ENCODE measurements around the gene CHRNA3. TPM values are rescaled to one million over a fixed set of nuclear protein-coding genes. Genes with fewer than 3 reads are reported as not detected.

CHRNA3 gene
- total and polyA plus RNA-seq, 2 experiments from 2014 or later: 1.7 to 2.3 TPM

GRCh38 chr15:78551902-78552301 is 68.9 kb downstream of the CHRNA3 start:
- Histone ChIP-seq H3K4me3 (no peak overlapping the region), H3K4me2 (no peak overlapping the region), H3K79me2 (no peaks in the 10 kb centered on the region), H3K9me3 (ENCODE audit: low read depth) (no peaks in the 10 kb centered on the region), H3K36me3 (replicated peaks; ENCODE audit: insufficient read depth, low read depth) (no peaks in the 10 kb centered on the region), H3K27ac (no peak overlapping the region), H3K27me3 (no peaks in the 10 kb centered on the region), H4K20me1 (ENCODE audit: insufficient read depth, poor library complexity, severe bottlenecking) (no peaks in the 10 kb centered on the region), H2AFZ (no peak overlapping the region), H3K9me2 (replicated peaks; ENCODE audit: insufficient read depth) (no peaks in the 10 kb centered on the region), H3K4me1 (ENCODE audit: insufficient read depth) (no peaks in the 10 kb centered on the region)
- DNase-seq (ENCODE audit: low spot score): no peak
- WGBS (ENCODE audit: low lambda C conversion rate, missing lambda C conversion rate): 84% methylated on average over 5 of the region's 5 CpGs
- TF ChIP-seq CTCF (IDR thresholded peaks at IDR 0.05; ENCODE audit: poor library complexity): no peak
- TF ChIP-seq EZH2 (IDR thresholded peaks at IDR 0.05; ENCODE audit: borderline replicate concordance): no peak
- no peak for TF ChIP-seq EZH2phosphoT487 (IDR thresholded peaks at IDR 0.05; ENCODE audit: low read depth, severe bottlenecking, unreplicated experiment)

GRCh38 chr15:78550815-78551214 is 70.0 kb downstream of the CHRNA3 start:
- no peaks in the 10 kb centered on the region for H3K27me3 ChIP-seq
- H4K20me1 ChIP-seq (ENCODE audit: insufficient read depth, poor library complexity, severe bottlenecking): no peaks in the 10 kb centered on the region
- H3K79me2 ChIP-seq: no peaks in the 10 kb centered on the region
- no peak overlapping the region for H3K27ac ChIP-seq
- no peaks in the 10 kb centered on the region for H3K9me3 ChIP-seq (ENCODE audit: low read depth)
- no peak overlapping the region for H3K4me3 ChIP-seq
- TF ChIP-seq CTCF (IDR thresholded peaks at IDR 0.05; ENCODE audit: poor library complexity): no peak
- no peak for TF ChIP-seq EZH2phosphoT487 (IDR thresholded peaks at IDR 0.05; ENCODE audit: low read depth, severe bottlenecking, unreplicated experiment)
- TF ChIP-seq EZH2 (IDR thresholded peaks at IDR 0.05; ENCODE audit: borderline replicate concordance): no peak
- DNase-seq (ENCODE audit: low spot score): no peak
- H3K4me1 ChIP-seq (ENCODE audit: insufficient read depth): no peaks in the 10 kb centered on the region
- 83% methylated on average over 3 of the region's 3 CpGs for WGBS (ENCODE audit: low lambda C conversion rate, missing lambda C conversion rate)
- no peaks in the 10 kb centered on the region for H3K36me3 ChIP-seq (replicated peaks; ENCODE audit: insufficient read depth, low read depth)
- no peak overlapping the region for H2AFZ ChIP-seq
- H3K4me2 ChIP-seq: no peak overlapping the region
- H3K9me2 ChIP-seq (replicated peaks; ENCODE audit: insufficient read depth): no peaks in the 10 kb centered on the region

DNA sequence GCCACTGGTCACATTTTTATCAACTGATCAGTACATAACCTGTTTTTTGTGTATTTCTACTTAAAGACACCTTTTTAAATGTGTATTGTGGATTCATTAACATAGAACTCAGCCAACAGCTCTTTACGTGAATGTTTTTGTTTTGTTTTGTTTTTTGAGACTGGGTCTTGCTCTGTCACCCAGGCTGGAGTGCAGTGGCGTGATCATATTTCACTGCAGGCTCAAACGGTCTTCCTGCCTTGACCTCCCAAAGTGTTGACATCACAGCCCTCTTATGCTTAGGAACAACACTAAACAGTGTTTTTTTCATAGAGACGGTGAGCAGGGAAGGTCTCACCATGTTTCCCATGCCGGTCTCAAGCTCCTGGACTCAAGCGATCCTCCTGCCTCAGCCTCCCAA is 70.6 kb downstream of the CHRNA3 start:
- H3K4me1 ChIP-seq (ENCODE audit: insufficient read depth): no peaks in the 10 kb centered on the region
- H2AFZ ChIP-seq: no peak overlapping the region
- H3K9me2 ChIP-seq (replicated peaks; ENCODE audit: insufficient read depth): no peaks in the 10 kb centered on the region
- no peaks in the 10 kb centered on the region for H3K36me3 ChIP-seq (replicated peaks; ENCODE audit: insufficient read depth, low read depth)
- H4K20me1 ChIP-seq (ENCODE audit: insufficient read depth, poor library complexity, severe bottlenecking): no peaks in the 10 kb centered on the region
- TF ChIP-seq EZH2phosphoT487 (IDR thresholded peaks at IDR 0.05; ENCODE audit: low read depth, severe bottlenecking, unreplicated experiment): no peak
- no peak for TF ChIP-seq CTCF (IDR thresholded peaks at IDR 0.05; ENCODE audit: poor library complexity)
- TF ChIP-seq EZH2 (IDR thresholded peaks at IDR 0.05; ENCODE audit: borderline replicate concordance): no peak
- no peaks in the 10 kb centered on the region for H3K9me3 ChIP-seq (ENCODE audit: low read depth)
- DNase-seq (ENCODE audit: low spot score): no peak
- H3K4me2 ChIP-seq: no peak overlapping the region
- 84% methylated on average over 6 of the region's 6 CpGs for WGBS (ENCODE audit: low lambda C conversion rate, missing lambda C conversion rate)
- no peak overlapping the region for H3K27ac ChIP-seq
- H3K4me3 ChIP-seq: no peak overlapping the region
- H3K27me3 ChIP-seq: no peaks in the 10 kb centered on the region
- H3K79me2 ChIP-seq: no peaks in the 10 kb centered on the region

Small RNA genes lying within 50 kb of the gene (small RNA-seq; reads per million reads assigned to genes)
- gene AC067863.2: not detected

Other genes with a start within 250 kb of the CHRNA3 start
- 46.6 and 54.0 TPM in 2 replicates for gene IREB2, start 182.8 kb downstream of the CHRNA3 start, total RNA-seq
- 20.4 and 22.7 TPM in 2 replicates for gene IREB2, start 182.8 kb downstream of the CHRNA3 start, polyA plus RNA-seq
- gene HYKK, start 113.4 kb downstream of the CHRNA3 start, total RNA-seq: 1.7 and 3.6 TPM in 2 replicates
- gene HYKK, start 113.4 kb downstream of the CHRNA3 start, polyA plus RNA-seq: 1.6 and 2.8 TPM in 2 replicates
- 232 and 250 TPM in 2 replicates for gene PSMA4, start 80.6 kb downstream of the CHRNA3 start, total RNA-seq
- 215 and 235 TPM in 2 replicates for gene PSMA4, start 80.6 kb downstream of the CHRNA3 start, polyA plus RNA-seq
- 1.9 and 3.1 TPM in 2 replicates for gene CHRNA5, start 55.5 kb downstream of the CHRNA3 start, total RNA-seq
- 1.1 and 1.5 TPM in 2 replicates for gene CHRNA5, start 55.5 kb downstream of the CHRNA3 start, polyA plus RNA-seq
- gene CHRNB4, start 20.2 kb upstream of the CHRNA3 start, total RNA-seq: not detected in 2 replicates
- 0.48 TPM in 1 of 2 replicates, not detected in the other for gene CHRNB4, start 20.2 kb upstream of the CHRNA3 start, polyA plus RNA-seq
- gene ADAMTS7, start 190.5 kb upstream of the CHRNA3 start, total RNA-seq: 9.9 and 14.7 TPM in 2 replicates
- gene ADAMTS7, start 190.5 kb upstream of the CHRNA3 start, polyA plus RNA-seq: 12.1 and 13.4 TPM in 2 replicates